Measurements from ENCODE around the gene HPS5. TPM values are rescaled to one million over a fixed set of nuclear protein-coding genes. Genes with fewer than 3 reads are reported as not detected.

Gene HPS5
- total and polyA plus RNA-seq, 2 donors (not counting 3 experiments of a cell fraction or from before 2014, with no cell fraction given): 4.7 to 14.1 TPM

GRCh38 chr11:18367431-18367830 lies 45.5 kb upstream of the HPS5 start:
- ChIA-PET POLR2A (interaction anchor here (1.2 kb wide), 1 partner anchor 27 kb away, joined by 11 read pairs; the partner anchor contains the start of gene LDHA), CTCF (no interaction called here)
- no peaks in the 10 kb centered on the region for H3K79me2 ChIP-seq (ENCODE audit: control insufficient read depth, insufficient read depth, low read length)
- TF ChIP-seq POLR2A (IDR thresholded peaks at IDR 0.05; ENCODE audit: low read depth, low read length): no peak
- no peak for TF ChIP-seq GATA2 (IDR thresholded peaks at IDR 0.05; ENCODE audit: insufficient read depth, insufficient read length, low read depth, low read length)
- no peak for TF ChIP-seq FOS (IDR thresholded peaks at IDR 0.05; ENCODE audit: borderline replicate concordance, insufficient read depth, low read length)
- no peak for TF ChIP-seq CTCF (IDR thresholded peaks at IDR 0.05; ENCODE audit: extremely low read depth in 1 of 2, insufficient read depth in 1 of 2, low read depth in 1 of 2, low read length in 2 of 2)
- H3K36me3 ChIP-seq (ENCODE audit: control insufficient read depth in 2 of 2, extremely low read depth in 1 of 2, insufficient read depth in 2 of 2, low read length in 2 of 2): peaks cover 5 to 13% of the 10 kb centered on the region in 2 experiments
- no peak overlapping the region for H3K27ac ChIP-seq (ENCODE audit: insufficient read depth, low read depth, low read length)
- no peak overlapping the region for H3K9ac ChIP-seq (replicated peaks; ENCODE audit: extremely low read depth, insufficient read depth, low read length)
- no peaks in the 10 kb centered on the region for H3K9me3 ChIP-seq (replicated peaks; ENCODE audit: control insufficient read depth, insufficient read depth, low read length)
- H3K9me1 ChIP-seq (replicated peaks; ENCODE audit: control insufficient read depth, extremely low read depth, insufficient read depth, low read length): no peaks in the 10 kb centered on the region
- no peaks in the 10 kb centered on the region for H3K4me1 ChIP-seq (ENCODE audit: control insufficient read depth, extremely low read depth, insufficient read depth, low read length)
- no peak overlapping the region for H2AFZ ChIP-seq (ENCODE audit: low read depth, low read length)
- BruUV-seq (replicated peaks): no TSS peak
- dilution Hi-C loops (cut with MboI; ENCODE audit: extremely low pct_ligation_motif_present, low sequenced_read_pairs): no loop called here
- no peaks in the 10 kb centered on the region for H4K20me1 ChIP-seq (replicated peaks; ENCODE audit: control insufficient read depth, extremely low read depth, insufficient read depth, low read length)
- no peak overlapping the region for H3K4me2 ChIP-seq (ENCODE audit: insufficient read depth, low read length)
- no peak for DNase-seq (ENCODE audit: low read depth, low spot score)
- FAIRE-seq: peak; percentile 63
- intact Hi-C loops (cut with micrococcal nuclease): no loop called here
- H3K4me3 ChIP-seq (replicated peaks in 1 of 3; ENCODE audit: insufficient read depth in 1 of 3, low read depth in 1 of 3, low read length in 3 of 3): no peak overlapping the region
- H3K27me3 ChIP-seq (ENCODE audit: control insufficient read depth in 2 of 2, insufficient read depth in 2 of 2, low read length in 2 of 2): no peaks in the 10 kb centered on the region

- Histone ChIP-seq H3K9me1 (replicated peaks; ENCODE audit: control insufficient read depth, extremely low read depth, insufficient read depth, low read length) (no peaks in the 10 kb centered on the region), H3K27ac (ENCODE audit: insufficient read depth, low read depth, low read length) (no peak overlapping the region), H3K9ac (replicated peaks; ENCODE audit: extremely low read depth, insufficient read depth, low read length) (no peak overlapping the region), H3K79me2 (ENCODE audit: control insufficient read depth, insufficient read depth, low read length) (no peaks in the 10 kb centered on the region), H3K27me3 (ENCODE audit: control insufficient read depth in 2 of 2, insufficient read depth in 2 of 2, low read length in 2 of 2) (no peaks in the 10 kb centered on the region), H3K36me3 (ENCODE audit: control insufficient read depth in 2 of 2, extremely low read depth in 1 of 2, insufficient read depth in 2 of 2, low read length in 2 of 2) (peaks cover 10 to 18% of the 10 kb centered on the region in 2 experiments), H3K4me3 (replicated peaks in 1 of 3; ENCODE audit: insufficient read depth in 1 of 3, low read depth in 1 of 3, low read length in 3 of 3) (no peak overlapping the region), H3K4me2 (ENCODE audit: insufficient read depth, low read length) (no peak overlapping the region), H2AFZ (ENCODE audit: low read depth, low read length) (no peak overlapping the region), H3K9me3 (replicated peaks; ENCODE audit: control insufficient read depth, insufficient read depth, low read length) (no peaks in the 10 kb centered on the region), H4K20me1 (replicated peaks; ENCODE audit: control insufficient read depth, extremely low read depth, insufficient read depth, low read length) (no peaks in the 10 kb centered on the region), H3K4me1 (ENCODE audit: control insufficient read depth, extremely low read depth, insufficient read depth, low read length) (no peaks in the 10 kb centered on the region)
- dilution Hi-C loops (cut with MboI; ENCODE audit: extremely low pct_ligation_motif_present, low sequenced_read_pairs) (no loop called here), intact Hi-C loops (cut with micrococcal nuclease) (no loop called here)
- FAIRE-seq: no peak
- TF ChIP-seq EZH2 (IDR thresholded peaks at IDR 0.05; ENCODE audit: borderline replicate concordance, low read depth, low read length, severe bottlenecking) (no peak), FOS (IDR thresholded peaks at IDR 0.05; ENCODE audit: borderline replicate concordance, insufficient read depth, low read length) (no peak), POLR2A (IDR thresholded peaks at IDR 0.05; ENCODE audit: low read depth, low read length) (no peak), CTCF (IDR thresholded peaks at IDR 0.05; ENCODE audit: extremely low read depth in 1 of 2, insufficient read depth in 1 of 2, low read depth in 1 of 2, low read length in 2 of 2) (no peak), GATA2 (IDR thresholded peaks at IDR 0.05; ENCODE audit: insufficient read depth, insufficient read length, low read depth, low read length) (no peak), MAX (IDR thresholded peaks at IDR 0.05; ENCODE audit: insufficient read depth, insufficient read length) (no peak), MYC (IDR thresholded peaks at IDR 0.05; ENCODE audit: low read depth, low read length) (no peak), POLR2AphosphoS5 (IDR thresholded peaks at IDR 0.05; ENCODE audit: insufficient read depth, low read depth, low read length) (no peak), JUN (IDR thresholded peaks at IDR 0.05; ENCODE audit: borderline replicate concordance, insufficient read depth, insufficient read length, low read depth) (no peak)
- DNase-seq (ENCODE audit: low read depth, low spot score): no peak
- POLR2A ChIA-PET: no interaction called here
- no TSS peak for BruUV-seq (replicated peaks)
- CTCF ChIA-PET: no interaction called here
These were observed 44.3 kb upstream of the HPS5 start for GRCh38 chr11:18366286-18366685.

All from endothelial cell of umbilical vein (primary cell).